PFSK-1 (cell line): Measurements from ENCODE around the gene PPFIA3.

ENCODE experiments used
- FOXP2 ChIP-seq: optimal IDR thresholded peaks from 2 replicates; pipeline ENCODE3; 2011; ENCODE audit warnings: borderline replicate concordance, control low read depth, inconsistent platforms; ENCODE audit not compliant: insufficient read depth; ENCODE audit errors: extremely low read length, extremely low read depth
- POLR2AphosphoS5 ChIP-seq: IDR thresholded peaks from 2 replicates; pipeline ENCODE4 v1.6.1; 2012; ENCODE audit warnings: low read depth, mild to moderate bottlenecking, control low read depth, low read length, moderate library complexity
- SIN3A ChIP-seq: IDR thresholded peaks from 2 replicates; pipeline ENCODE4 v1.6.1; 2012; ENCODE audit warnings: mild to moderate bottlenecking, low read length, moderate library complexity, borderline replicate concordance; ENCODE audit not compliant: insufficient read depth
- TAF1 ChIP-seq: IDR thresholded peaks from 2 replicates; pipeline ENCODE4 v1.6.1; 2012; ENCODE audit warnings: low read length, control low read depth, borderline replicate concordance; ENCODE audit not compliant: insufficient read depth
- TF ChIP-seq, protein P1 (sequence below), 2 experiments: IDR thresholded peaks; 2 replicates each; pipeline versions ENCODE4 v1.6.1 to v1.8.0; 2011 to 2012; ENCODE audit warnings: low read depth in 2 of 2, low read length in 2 of 2, control low read depth in 1 of 2, inconsistent platforms in 1 of 2, mild to moderate bottlenecking in 1 of 2, moderate library complexity in 1 of 2; ENCODE audit not compliant: insufficient read depth in 1 of 2

The PPFIA3 gene

GRCh38 chr19:49148784-49149651 lies 29.7 kb downstream of the PPFIA3 start:
- TF ChIP-seq, protein P1, sequence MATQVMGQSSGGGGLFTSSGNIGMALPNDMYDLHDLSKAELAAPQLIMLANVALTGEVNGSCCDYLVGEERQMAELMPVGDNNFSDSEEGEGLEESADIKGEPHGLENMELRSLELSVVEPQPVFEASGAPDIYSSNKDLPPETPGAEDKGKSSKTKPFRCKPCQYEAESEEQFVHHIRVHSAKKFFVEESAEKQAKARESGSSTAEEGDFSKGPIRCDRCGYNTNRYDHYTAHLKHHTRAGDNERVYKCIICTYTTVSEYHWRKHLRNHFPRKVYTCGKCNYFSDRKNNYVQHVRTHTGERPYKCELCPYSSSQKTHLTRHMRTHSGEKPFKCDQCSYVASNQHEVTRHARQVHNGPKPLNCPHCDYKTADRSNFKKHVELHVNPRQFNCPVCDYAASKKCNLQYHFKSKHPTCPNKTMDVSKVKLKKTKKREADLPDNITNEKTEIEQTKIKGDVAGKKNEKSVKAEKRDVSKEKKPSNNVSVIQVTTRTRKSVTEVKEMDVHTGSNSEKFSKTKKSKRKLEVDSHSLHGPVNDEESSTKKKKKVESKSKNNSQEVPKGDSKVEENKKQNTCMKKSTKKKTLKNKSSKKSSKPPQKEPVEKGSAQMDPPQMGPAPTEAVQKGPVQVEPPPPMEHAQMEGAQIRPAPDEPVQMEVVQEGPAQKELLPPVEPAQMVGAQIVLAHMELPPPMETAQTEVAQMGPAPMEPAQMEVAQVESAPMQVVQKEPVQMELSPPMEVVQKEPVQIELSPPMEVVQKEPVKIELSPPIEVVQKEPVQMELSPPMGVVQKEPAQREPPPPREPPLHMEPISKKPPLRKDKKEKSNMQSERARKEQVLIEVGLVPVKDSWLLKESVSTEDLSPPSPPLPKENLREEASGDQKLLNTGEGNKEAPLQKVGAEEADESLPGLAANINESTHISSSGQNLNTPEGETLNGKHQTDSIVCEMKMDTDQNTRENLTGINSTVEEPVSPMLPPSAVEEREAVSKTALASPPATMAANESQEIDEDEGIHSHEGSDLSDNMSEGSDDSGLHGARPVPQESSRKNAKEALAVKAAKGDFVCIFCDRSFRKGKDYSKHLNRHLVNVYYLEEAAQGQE (IDR thresholded peaks at IDR 0.05; ENCODE audit: insufficient read depth in 1 of 2, low read depth in 2 of 2, low read length in 2 of 2) = peak; percentile 87 to 94
- TF ChIP-seq TAF1 = no peak
- 0 out of 2 replicates have a peak, but pooled peaks have one; percentile 68 for TF ChIP-seq POLR2AphosphoS5
- TF ChIP-seq SIN3A = peak; percentile 40; the same call in 1 of the 2 replicates
- TF ChIP-seq FOXP2 = peak; percentile 31

- TF ChIP-seq TAF1 (peak; percentile 18; the same call in 1 of the 2 replicates), POLR2AphosphoS5 (peak; percentile 62)
- TF ChIP-seq, protein P1 (IDR thresholded peaks at IDR 0.05; ENCODE audit: insufficient read depth in 1 of 2, low read depth in 2 of 2, low read length in 2 of 2) = no peak
Measured at GRCh38 chr19:49149652-49150105, 30.3 kb downstream of the PPFIA3 start.

DNA sequence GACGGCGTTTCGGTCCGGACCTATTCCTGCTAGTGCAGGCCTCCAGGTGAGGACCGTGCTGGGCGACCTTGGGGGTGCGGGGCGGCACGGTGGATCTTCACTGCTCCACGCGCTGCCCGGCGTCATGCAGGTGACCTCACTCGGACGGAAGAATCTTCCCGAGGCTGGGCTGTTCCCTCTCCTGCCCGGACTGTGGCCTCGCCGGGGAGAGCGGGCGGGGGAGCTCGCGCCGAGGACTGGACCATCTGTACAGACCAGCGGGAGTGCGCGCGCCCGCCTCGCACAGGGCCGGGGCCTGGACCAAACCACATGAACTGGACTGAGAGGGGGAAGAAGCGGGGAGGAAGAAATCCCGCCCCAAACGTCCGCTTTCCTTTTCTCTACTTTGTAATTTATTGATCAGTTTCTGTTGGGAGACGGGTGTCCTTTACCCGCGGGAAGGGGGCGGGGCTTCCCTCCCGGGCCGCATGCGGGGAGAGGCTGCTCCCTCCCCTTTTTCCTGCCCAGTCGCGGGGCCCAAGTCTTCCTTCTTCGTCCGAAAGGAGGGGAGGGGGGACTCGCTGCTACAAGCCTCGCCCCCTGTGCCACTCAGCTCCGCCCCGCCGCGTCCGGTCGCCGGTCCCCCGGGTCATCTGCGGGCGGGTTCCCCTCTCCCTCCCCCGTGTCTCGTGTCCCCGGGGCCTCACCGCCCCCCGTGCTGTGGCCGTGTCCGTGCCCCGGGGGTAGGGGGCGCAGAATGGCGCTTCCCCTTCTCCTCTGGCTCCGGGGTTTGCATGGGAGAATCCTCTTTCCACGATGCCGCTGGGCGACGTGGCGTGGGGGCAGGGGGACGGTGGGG lies 31.0 kb downstream of the PPFIA3 start:
- no peak for TF ChIP-seq FOXP2
- peak; percentile 42; the same call in 1 of the 2 replicates for TF ChIP-seq POLR2AphosphoS5
- no peak for TF ChIP-seq SIN3A
- peak; percentile 49; the same call in 1 of the 2 replicates for TF ChIP-seq TAF1
- TF ChIP-seq, protein P1 (IDR thresholded peaks at IDR 0.05; ENCODE audit: insufficient read depth in 1 of 2, low read depth in 2 of 2, low read length in 2 of 2) = peak in 1 of 2 experiments; percentile 32; a peak in 1 of 4 replicates

DNA sequence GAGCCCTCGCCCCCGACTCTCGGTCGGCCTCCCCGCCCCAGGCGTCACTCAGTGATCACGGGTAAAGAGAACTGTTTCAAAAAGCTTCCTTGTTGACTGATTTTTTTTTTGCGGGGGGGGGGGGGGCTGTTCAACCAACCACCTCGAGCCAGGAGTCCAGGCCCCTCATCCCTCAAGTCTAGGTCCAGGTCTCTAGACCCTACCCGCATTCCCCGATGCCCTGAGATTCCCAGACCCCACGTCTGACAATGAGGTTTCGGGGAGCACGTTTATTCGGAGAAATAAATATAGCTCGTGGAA lies 31.6 kb downstream of the PPFIA3 start:
- TF ChIP-seq SIN3A (no peak), POLR2AphosphoS5 (no peak), FOXP2 (no peak), TAF1 (no peak)
- TF ChIP-seq, protein P1 (IDR thresholded peaks at IDR 0.05; ENCODE audit: insufficient read depth in 1 of 2, low read depth in 2 of 2, low read length in 2 of 2) = no peak
